Coronary artery (tissue), 2 donors: ENCODE measurements around the gene DLG2.

Source experiments
- DNase-seq: peaks from one replicate; pipeline ENCODE4 v3.0.0-alpha.2; 2017; ENCODE audit warnings: low spot score
- H3K27ac ChIP-seq, 2 donors: fragments of 200-600 bp; sonication (generic); one replicate each; pipeline ENCODE4 v1.5.1; 2016 to 2019
- H3K4me3 ChIP-seq: fragments of 200-600 bp; sonication (generic); 2 replicates; pipeline ENCODE4 v1.5.1; 2016; ENCODE audit warnings: mild to moderate bottlenecking, moderate library complexity
- TF ChIP-seq, protein P1 (sequence below): fragments of 200-600 bp; sonication (generic); IDR thresholded peaks from one replicate; pipeline ENCODE4 v1.5.1; 2019; ENCODE audit warnings: antibody characterized with exemption

Gene DLG2

GRCh38 chr11:83583757-83584366 lies 2043.3 kb downstream of the DLG2 start:
- no peak for DNase-seq
- TF ChIP-seq, protein P1, sequence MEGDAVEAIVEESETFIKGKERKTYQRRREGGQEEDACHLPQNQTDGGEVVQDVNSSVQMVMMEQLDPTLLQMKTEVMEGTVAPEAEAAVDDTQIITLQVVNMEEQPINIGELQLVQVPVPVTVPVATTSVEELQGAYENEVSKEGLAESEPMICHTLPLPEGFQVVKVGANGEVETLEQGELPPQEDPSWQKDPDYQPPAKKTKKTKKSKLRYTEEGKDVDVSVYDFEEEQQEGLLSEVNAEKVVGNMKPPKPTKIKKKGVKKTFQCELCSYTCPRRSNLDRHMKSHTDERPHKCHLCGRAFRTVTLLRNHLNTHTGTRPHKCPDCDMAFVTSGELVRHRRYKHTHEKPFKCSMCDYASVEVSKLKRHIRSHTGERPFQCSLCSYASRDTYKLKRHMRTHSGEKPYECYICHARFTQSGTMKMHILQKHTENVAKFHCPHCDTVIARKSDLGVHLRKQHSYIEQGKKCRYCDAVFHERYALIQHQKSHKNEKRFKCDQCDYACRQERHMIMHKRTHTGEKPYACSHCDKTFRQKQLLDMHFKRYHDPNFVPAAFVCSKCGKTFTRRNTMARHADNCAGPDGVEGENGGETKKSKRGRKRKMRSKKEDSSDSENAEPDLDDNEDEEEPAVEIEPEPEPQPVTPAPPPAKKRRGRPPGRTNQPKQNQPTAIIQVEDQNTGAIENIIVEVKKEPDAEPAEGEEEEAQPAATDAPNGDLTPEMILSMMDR: no peak
- Histone ChIP-seq H3K4me3 (no peak overlapping the region), H3K27ac (no peak overlapping the region)

GRCh38 chr11:83574519-83574918 lies 2052.6 kb downstream of the DLG2 start:
- Histone ChIP-seq H3K4me3 (no peak overlapping the region), H3K27ac (no peak overlapping the region)
- no peak for DNase-seq
- TF ChIP-seq, protein P1: no peak

DNA sequence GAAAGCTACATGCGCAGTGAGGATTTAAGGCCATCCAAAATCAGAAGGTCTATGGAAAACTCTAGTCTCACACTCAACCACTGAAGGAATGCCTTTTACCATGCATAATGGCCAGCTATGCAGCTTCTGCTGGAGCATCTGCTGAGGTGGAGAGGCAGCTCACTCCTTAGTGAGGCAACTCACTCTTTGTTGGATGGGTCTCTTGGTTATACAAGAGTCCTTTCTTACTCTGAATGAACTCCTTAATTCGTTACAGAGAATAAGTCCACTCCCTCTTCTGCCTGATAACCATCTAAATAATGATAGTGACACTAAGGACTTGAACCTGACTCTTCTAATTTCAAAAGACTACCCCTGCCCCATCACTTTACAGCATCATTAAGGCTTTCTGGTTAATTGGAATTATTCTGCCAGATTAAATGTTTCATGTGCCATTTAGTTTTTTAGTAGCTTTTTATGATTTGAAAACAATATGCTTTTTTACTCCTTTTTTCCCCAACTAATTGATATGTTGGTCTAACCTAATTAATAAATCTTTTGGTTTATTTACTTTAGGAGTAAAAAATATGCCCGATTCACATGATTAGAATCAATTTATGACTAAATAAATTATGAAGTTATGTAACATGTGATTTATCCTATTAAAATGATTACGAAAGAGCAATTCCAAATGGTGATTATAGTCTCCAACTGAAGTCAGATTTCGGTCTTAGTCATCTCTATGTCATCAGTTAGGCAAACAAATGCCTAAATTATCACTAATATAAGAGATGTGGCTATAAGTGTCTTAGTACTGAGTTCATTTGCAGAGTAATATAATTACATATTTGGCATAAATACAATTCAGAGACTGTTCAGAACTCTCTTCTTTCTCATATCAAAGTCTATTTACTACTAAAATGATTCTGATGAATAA lies 2054.3 kb downstream of the DLG2 start:
- TF ChIP-seq, protein P1: no peak
- H3K27ac ChIP-seq: no peak overlapping the region
- DNase-seq: no peak

GRCh38 chr11:83571302-83571701 lies 2055.8 kb downstream of the DLG2 start:
- TF ChIP-seq, protein P1: no peak
- H3K4me3 ChIP-seq: no peak overlapping the region
- no peak overlapping the region for H3K27ac ChIP-seq
- no peak for DNase-seq

More for the DNA sequence above, 2054.3 kb downstream of the DLG2 start:
- H3K4me3 ChIP-seq: no peak overlapping the region

- TF ChIP-seq, protein P1: no peak
- no peak overlapping the region for H3K4me3 ChIP-seq
- H3K27ac ChIP-seq: no peak overlapping the region
- no peak for DNase-seq
Measured at GRCh38 chr11:83569134-83569805, 2057.9 kb downstream of the DLG2 start.

DNA sequence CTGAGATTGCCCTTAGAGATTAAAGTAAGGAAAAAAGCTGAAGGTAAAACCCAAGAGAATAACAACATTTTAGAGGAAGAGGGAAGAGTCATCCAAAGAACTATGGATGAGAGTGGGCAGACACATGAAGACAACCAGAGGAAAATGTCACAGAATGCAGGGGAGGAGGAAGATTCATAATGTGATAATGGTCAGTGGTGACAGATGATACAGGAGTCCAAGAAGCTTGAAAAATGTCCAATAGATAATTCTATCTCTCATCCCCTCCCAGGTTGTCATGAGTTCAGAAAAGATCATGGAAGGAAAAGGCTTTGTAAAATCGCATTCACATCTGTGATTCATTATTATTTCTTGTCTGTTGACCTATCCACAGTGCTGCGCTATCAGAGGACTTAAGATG lies 2058.6 kb downstream of the DLG2 start:
- no peak overlapping the region for H3K4me3 ChIP-seq
- H3K27ac ChIP-seq: no peak overlapping the region
- TF ChIP-seq, protein P1: no peak
- DNase-seq: no peak
